ENCODE measurements around the gene TTPAL.

The TTPAL gene

DNA sequence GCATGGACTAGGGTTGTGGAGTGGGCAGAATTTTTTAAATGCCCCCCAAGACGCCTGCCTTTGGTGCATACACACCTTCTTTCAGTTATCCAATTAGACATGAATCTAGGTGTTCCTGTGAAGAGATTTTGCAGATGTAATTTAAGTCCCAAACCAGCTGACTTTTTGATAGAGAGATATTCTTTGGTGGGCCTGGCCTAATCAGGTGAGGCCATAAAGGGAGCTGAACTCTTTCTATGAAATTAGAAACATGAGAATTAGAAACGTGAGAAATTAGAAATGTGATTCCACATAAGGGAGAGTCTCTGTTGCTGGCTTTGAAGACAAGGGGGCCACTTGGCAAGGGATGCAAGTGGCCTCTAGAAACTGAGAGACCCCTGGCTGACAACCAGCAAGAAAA, 36.4 kb upstream of the TTPAL start:
- DNase-seq (ENCODE audit: low read depth): no peak

- no peak for DNase-seq (ENCODE audit: low read depth)
Observed at GRCh38 chr20:44442298-44443070, 33.2 kb upstream of the TTPAL start.

- DNase-seq (ENCODE audit: low read depth): no peak
Observed at GRCh38 chr20:44445742-44446710, 29.6 kb upstream of the TTPAL start.

- DNase-seq (ENCODE audit: low read depth): no peak
Observed at GRCh38 chr20:44447827-44448419, 27.8 kb upstream of the TTPAL start.

GRCh38 chr20:44448753-44449546, 26.7 kb upstream of the TTPAL start:
- DNase-seq (ENCODE audit: low read depth): no peak

- no peak for DNase-seq (ENCODE audit: low read depth)
Observed at GRCh38 chr20:44449864-44450263, 25.8 kb upstream of the TTPAL start.

- no peak for DNase-seq (ENCODE audit: low read depth)
Observed at GRCh38 chr20:44450281-44450889, 25.3 kb upstream of the TTPAL start.

DNA sequence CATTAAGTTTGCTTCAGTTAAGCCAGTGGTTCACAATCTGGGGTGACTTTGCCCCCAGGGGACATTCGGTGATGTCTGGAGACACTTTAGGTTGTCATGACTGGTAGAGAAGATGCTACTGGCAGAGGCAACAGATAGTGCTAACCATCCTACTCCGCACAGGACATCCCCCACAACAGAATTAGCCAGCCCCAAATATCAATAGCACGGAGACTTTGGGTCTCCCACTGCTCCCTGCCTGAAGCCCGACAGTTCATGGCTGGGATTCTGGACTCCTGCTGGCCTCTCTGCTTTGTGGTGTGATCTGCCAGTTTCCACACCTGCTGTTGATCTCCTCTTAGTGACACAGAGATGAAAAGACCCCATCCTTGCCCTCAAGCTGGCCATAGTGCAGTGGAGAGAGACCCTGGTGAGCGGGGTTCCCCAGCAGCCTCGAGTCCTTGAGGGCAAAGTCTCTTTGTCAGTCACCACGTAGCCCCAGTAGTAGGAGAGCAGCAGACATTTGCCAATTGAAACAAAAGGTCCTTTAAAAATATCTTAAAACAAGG, 24.7 kb upstream of the TTPAL start:
- DNase-seq (ENCODE audit: low read depth): no peak

- no peak for DNase-seq (ENCODE audit: low read depth)
Observed at GRCh38 chr20:44454306-44454963, 21.2 kb upstream of the TTPAL start.

- no peak for DNase-seq (ENCODE audit: low read depth)
Observed at GRCh38 chr20:44455126-44455525, 20.5 kb upstream of the TTPAL start.

DNA sequence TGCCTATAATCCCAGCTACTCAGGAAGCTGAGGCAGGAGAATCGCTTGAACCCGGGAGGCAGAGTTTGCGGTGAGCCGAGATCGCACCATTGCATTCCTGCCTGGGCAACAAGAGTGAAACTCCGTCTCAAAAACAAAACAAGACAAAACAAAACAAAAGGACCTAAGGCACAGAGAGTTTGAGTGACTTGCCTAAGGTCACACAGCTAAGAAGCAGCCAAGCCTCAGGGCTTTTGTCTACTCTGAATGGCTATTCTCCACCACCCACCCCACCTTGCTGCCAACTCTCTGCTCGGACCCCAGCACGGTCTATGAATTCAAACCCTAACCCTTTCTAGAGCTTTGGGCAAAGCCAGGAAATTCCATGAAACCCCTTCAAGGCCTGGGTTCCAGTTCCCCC, 19.1 kb upstream of the TTPAL start:
- DNase-seq (ENCODE audit: low read depth): no peak

DNA sequence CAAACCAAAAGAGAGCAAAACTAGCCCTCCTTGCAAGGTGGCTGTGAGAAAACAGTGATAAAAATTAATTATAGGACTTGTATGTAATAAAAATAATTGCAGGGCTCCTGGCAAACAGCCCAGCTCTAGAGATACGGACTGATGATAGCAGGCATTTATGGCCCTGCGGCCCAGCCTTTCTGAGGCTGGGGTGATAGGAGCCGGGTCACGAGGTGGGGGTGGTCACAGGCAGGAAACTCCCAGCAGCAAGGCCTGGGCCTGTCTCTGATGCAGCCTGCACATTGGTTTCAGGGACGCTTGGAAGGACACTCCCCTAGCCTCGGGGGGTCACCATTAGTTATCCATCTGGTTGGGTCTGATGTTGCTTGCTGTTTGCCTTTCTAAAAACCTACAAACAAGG, 18.7 kb upstream of the TTPAL start:
- no peak for DNase-seq (ENCODE audit: low read depth)

DNA sequence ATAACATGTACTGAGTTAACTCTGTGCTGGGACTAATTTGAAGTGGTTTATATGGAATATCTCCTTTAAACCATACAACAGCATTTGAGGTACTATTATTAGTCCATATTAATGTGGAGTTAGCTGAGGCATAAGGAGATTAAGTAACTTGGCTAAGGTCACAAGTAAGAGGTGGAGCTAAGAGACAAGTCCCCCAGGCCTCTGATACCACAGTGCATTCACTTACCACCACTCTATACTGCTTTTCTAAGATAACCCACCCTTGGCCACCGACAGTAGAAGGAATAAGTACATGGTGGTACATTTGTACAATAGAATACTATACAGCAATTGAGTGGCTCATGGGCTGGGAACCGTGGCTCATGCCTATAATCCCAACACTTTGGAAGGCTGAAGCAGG, 16.4 kb upstream of the TTPAL start:
- no peak for DNase-seq (ENCODE audit: low read depth)

DNA sequence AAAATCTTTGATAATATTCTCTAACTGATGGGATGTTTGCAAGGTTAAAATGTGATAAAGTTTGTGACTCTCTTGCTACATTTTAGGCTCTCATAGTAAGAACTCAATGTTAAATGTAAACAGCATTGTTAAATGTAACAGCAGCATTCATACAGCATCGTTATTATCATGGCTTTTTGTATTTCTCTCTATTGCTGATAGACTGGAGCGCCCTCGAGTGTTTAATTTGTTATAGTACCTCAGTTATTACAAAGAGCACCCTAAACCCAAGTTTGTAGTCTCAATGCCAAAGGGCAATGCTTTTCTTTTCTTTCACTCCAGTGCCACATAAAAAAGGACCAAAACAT, 14.9 kb upstream of the TTPAL start:
- DNase-seq (ENCODE audit: low read depth): no peak

DNA sequence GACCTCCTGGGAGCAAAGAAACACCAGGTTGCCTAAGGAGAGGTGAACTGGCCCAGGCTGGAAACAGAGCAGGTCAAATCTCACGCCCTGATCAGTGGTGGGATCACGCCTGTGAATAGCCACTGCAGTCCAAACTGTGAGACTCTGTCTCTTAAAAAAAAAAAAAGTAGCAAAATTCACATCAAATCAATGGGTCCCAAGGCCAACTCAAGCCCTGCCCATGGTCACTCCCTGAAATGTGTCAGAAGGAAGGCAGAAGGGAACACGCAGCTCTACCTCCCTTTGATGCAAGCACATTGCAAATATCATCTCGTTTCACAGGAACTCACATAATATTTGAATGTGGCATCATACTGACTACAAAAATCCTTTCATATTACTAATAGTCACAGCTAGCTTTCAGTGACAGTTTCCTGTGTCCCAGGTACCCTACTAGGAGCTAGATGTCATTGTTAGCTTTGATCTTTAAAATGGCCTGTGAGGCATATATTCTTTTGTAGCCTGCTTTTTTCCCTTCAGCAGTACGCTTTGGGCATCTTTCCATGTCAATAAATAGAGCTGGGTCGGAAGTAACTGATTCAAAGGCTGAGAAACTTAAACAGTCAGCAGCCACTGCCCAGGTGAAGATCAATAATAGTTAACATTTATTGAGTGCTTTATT, 14.4 kb upstream of the TTPAL start:
- DNase-seq (ENCODE audit: low read depth): no peak

DNA sequence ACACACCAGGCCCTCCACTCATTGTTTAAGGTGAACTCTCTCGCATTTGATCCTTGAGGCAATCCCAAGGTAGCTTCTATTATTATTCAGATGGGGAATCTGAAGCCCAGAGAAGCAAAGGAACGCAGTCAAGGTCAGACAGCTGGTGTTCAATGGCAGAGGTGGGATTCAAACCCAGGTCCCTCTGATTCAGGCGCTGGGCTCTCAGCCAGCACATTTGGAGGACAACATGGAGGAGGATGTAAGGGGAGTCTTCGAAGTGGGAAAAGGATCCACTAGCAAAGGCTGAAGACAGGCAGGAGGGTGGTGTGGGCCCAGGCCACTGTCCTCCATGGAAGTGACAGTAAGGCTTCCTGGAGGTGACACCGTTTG, 13.9 kb upstream of the TTPAL start:
- no peak for DNase-seq (ENCODE audit: low read depth)

GRCh38 chr20:44463466-44463865, 12.2 kb upstream of the TTPAL start:
- no peak for DNase-seq (ENCODE audit: low read depth)

- DNase-seq (ENCODE audit: low read depth): no peak
Observed at GRCh38 chr20:44464514-44464913, 11.2 kb upstream of the TTPAL start.

GRCh38 chr20:44465001-44465560, 10.6 kb upstream of the TTPAL start:
- DNase-seq (ENCODE audit: low read depth): no peak

Measured in T follicular helper cell (primary cell).